ENCODE measurements around the gene CXCL14. TPM values are rescaled to one million over a fixed set of nuclear protein-coding genes. Genes with fewer than 3 reads are reported as not detected.

The CXCL14 gene
- total and polyA plus RNA-seq, 2 donors from 2014 or later: 104 to 414 TPM

- FAIRE-seq (no peak), DNase-seq (no peak)
- no peaks in the 10 kb centered on the region for H3K27me3 ChIP-seq (ENCODE audit: control insufficient read depth, insufficient read depth, low read length)
- H3K4me3 ChIP-seq (ENCODE audit: low read length in 3 of 3): no peak overlapping the region
- no peaks in the 10 kb centered on the region for H3K9me3 ChIP-seq (ENCODE audit: control insufficient read depth in 2 of 3, insufficient read depth in 1 of 3, low read length in 3 of 3)
- H3K4me1 ChIP-seq (ENCODE audit: control insufficient read depth in 2 of 3, insufficient read depth in 2 of 3, low read depth in 1 of 3, low read length in 3 of 3): peaks cover 0 to 5% (median 0%) of the 10 kb centered on the region in 3 donors
- no peak overlapping the region for H3K27ac ChIP-seq (ENCODE audit: low read depth in 2 of 2, low read length in 2 of 2)
- intact Hi-C loops (cut with DNase I): no loop called here
- TF ChIP-seq CTCF (IDR thresholded peaks at IDR 0.05; ENCODE audit: borderline replicate concordance, extremely low read depth, insufficient read depth): no peak
- H3K9ac ChIP-seq (ENCODE audit: low read length in 3 of 3): no peak overlapping the region
- H3K36me3 ChIP-seq (ENCODE audit: control insufficient read depth in 2 of 3, insufficient read depth in 3 of 3, low read length in 3 of 3): no peaks in the 10 kb centered on the region
Observed at GRCh38 chr5:135593141-135593540, 14.3 kb upstream of the CXCL14 start.

- no peak for FAIRE-seq
- H3K27me3 ChIP-seq (ENCODE audit: control insufficient read depth, insufficient read depth, low read length): no peaks in the 10 kb centered on the region
- no peak for TF ChIP-seq CTCF (IDR thresholded peaks at IDR 0.05; ENCODE audit: borderline replicate concordance, extremely low read depth, insufficient read depth)
Observed at GRCh38 chr5:135592312-135593045, 13.7 kb upstream of the CXCL14 start.

GRCh38 chr5:135591277-135591676 is 12.5 kb upstream of the CXCL14 start:
- Histone ChIP-seq H3K27ac (ENCODE audit: low read depth in 2 of 2, low read length in 2 of 2) (no peak overlapping the region), H3K9ac (ENCODE audit: low read length in 3 of 3) (no peak overlapping the region), H3K36me3 (ENCODE audit: control insufficient read depth in 2 of 3, insufficient read depth in 3 of 3, low read length in 3 of 3) (no peaks in the 10 kb centered on the region), H3K4me1 (ENCODE audit: control insufficient read depth in 2 of 3, insufficient read depth in 2 of 3, low read depth in 1 of 3, low read length in 3 of 3) (no peaks in the 10 kb centered on the region), H3K4me3 (ENCODE audit: low read length in 3 of 3) (no peak overlapping the region), H3K9me3 (ENCODE audit: control insufficient read depth in 2 of 3, insufficient read depth in 1 of 3, low read length in 3 of 3) (no peaks in the 10 kb centered on the region), H3K27me3 (ENCODE audit: control insufficient read depth, insufficient read depth, low read length) (no peaks in the 10 kb centered on the region)
- no peak for TF ChIP-seq CTCF (IDR thresholded peaks at IDR 0.05; ENCODE audit: borderline replicate concordance, extremely low read depth, insufficient read depth)
- DNase-seq: no peak
- intact Hi-C loops (cut with DNase I): no loop called here
- FAIRE-seq: no peak

More at GRCh38 chr5:135592312-135593045, 13.7 kb upstream of the CXCL14 start:
- peaks cover 0 to 5% (median 0%) of the 10 kb centered on the region in 3 donors for H3K4me1 ChIP-seq (ENCODE audit: control insufficient read depth in 2 of 3, insufficient read depth in 2 of 3, low read depth in 1 of 3, low read length in 3 of 3)
- peak in 1 of 5 donors; percentile 19 for DNase-seq
- no peak overlapping the region for H3K27ac ChIP-seq (ENCODE audit: low read depth in 2 of 2, low read length in 2 of 2)
- no peaks in the 10 kb centered on the region for H3K9me3 ChIP-seq (ENCODE audit: control insufficient read depth in 2 of 3, insufficient read depth in 1 of 3, low read length in 3 of 3)
- no peak overlapping the region for H3K4me3 ChIP-seq (ENCODE audit: low read length in 3 of 3)
- H3K36me3 ChIP-seq (ENCODE audit: control insufficient read depth in 2 of 3, insufficient read depth in 3 of 3, low read length in 3 of 3): no peaks in the 10 kb centered on the region
- H3K9ac ChIP-seq (ENCODE audit: low read length in 3 of 3): no peak overlapping the region
- intact Hi-C loops (cut with DNase I): no loop called here
